SK-N-MC (cell line): ENCODE data around the gene NEDD1.

Experiments
- EZH2 ChIP-seq: fragments of 200-600 bp; sonication (generic); IDR thresholded peaks from one replicate; pipeline ENCODE4 v1.6.1; 2017; ENCODE audit warnings: antibody characterized with exemption
- FOXP2 ChIP-seq: optimal IDR thresholded peaks from 2 replicates; pipeline ENCODE3; 2011; ENCODE audit warnings: mild to moderate bottlenecking, moderate library complexity; ENCODE audit not compliant: insufficient read depth; ENCODE audit errors: extremely low read length, control extremely low read depth
- POLR2AphosphoS5 ChIP-seq: IDR thresholded peaks from 2 replicates; pipeline ENCODE4 v1.6.1; 2012; ENCODE audit warnings: mild to moderate bottlenecking, low read depth, low read length, borderline replicate concordance

GRCh38 chr12:96982671-96983070 lies 75.6 kb downstream of the NEDD1 start:
- TF ChIP-seq POLR2AphosphoS5: no peak
- TF ChIP-seq EZH2: no peak
- no peak for TF ChIP-seq FOXP2
